ENCODE data around the gene ACAD10. TPM values are rescaled to one million over a fixed set of nuclear protein-coding genes. Genes with fewer than 3 reads are reported as not detected.

ACAD10 gene
- total RNA-seq, 2 experiments from 2014 or later, result 15.0 to 35.3 TPM

DNA sequence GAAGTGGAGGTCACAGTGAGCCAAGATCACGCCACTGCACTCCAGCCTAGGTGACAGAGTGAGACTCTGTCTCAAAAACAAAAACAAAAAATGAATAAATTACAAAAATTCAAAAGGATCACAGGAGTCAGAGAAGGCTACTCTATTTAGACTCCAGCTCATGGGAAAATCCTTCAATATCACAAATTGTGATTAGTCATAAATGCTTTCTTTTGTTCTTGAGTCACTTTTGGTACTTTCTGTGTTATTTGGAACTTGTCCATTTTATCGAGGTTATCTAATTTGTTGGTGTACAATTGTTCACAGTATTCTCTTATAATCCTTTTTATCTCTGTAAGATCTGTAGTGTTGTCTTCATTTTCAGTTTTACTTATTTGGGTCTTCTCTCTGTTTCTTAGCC is 99.8 kb downstream of the ACAD10 start:
- POLR2A ChIA-PET, result no interaction called here
- intact Hi-C loops (cut with micrococcal nuclease; ENCODE audit: unreplicated experiment), result no loop called here
- no peak overlapping the region for H3K27ac ChIP-seq (ENCODE audit: low read depth, low read length, poor library complexity, severe bottlenecking)
- no peak overlapping the region for H3K4me2 ChIP-seq (ENCODE audit: low read length)
- no peaks in the 10 kb centered on the region for H4K20me1 ChIP-seq (ENCODE audit: insufficient read depth, low read length)
- H2AFZ ChIP-seq (ENCODE audit: low read length), result no peak overlapping the region
- no TSS peak for BruUV-seq (replicated peaks)
- no peak for DNase-seq (ENCODE audit: low spot score)
- no peaks in the 10 kb centered on the region for H3K9me2 ChIP-seq (ENCODE audit: insufficient read depth, low read length)
- no peaks in the 10 kb centered on the region for H3K79me2 ChIP-seq (ENCODE audit: insufficient read depth, low read depth, low read length)
- no peaks in the 10 kb centered on the region for H3K36me3 ChIP-seq (ENCODE audit: insufficient read depth, low read length)
- no peak overlapping the region for H3K4me3 ChIP-seq (ENCODE audit: low read depth, low read length, poor library complexity, severe bottlenecking)
- H3K4me1 ChIP-seq (ENCODE audit: insufficient read depth, low read length, poor library complexity, severe bottlenecking), result no peaks in the 10 kb centered on the region
- H3K9me3 ChIP-seq (ENCODE audit: low read length), result no peaks in the 10 kb centered on the region
- TF ChIP-seq EZH2phosphoT487 (IDR thresholded peaks at IDR 0.05; ENCODE audit: borderline replicate concordance, low read depth, low read length), result no peak
- TF ChIP-seq, protein P1, sequence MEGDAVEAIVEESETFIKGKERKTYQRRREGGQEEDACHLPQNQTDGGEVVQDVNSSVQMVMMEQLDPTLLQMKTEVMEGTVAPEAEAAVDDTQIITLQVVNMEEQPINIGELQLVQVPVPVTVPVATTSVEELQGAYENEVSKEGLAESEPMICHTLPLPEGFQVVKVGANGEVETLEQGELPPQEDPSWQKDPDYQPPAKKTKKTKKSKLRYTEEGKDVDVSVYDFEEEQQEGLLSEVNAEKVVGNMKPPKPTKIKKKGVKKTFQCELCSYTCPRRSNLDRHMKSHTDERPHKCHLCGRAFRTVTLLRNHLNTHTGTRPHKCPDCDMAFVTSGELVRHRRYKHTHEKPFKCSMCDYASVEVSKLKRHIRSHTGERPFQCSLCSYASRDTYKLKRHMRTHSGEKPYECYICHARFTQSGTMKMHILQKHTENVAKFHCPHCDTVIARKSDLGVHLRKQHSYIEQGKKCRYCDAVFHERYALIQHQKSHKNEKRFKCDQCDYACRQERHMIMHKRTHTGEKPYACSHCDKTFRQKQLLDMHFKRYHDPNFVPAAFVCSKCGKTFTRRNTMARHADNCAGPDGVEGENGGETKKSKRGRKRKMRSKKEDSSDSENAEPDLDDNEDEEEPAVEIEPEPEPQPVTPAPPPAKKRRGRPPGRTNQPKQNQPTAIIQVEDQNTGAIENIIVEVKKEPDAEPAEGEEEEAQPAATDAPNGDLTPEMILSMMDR (conservative IDR thresholded peaks at IDR 0.05; ENCODE audit: low read length), result no peak
- CTCF ChIA-PET (ENCODE audit: unreplicated experiment), result interaction anchor here (1.0 kb wide), 1 partner anchor 27 kb away, joined by 3 read pairs; no protein-coding TSS in a partner anchor

DNA sequence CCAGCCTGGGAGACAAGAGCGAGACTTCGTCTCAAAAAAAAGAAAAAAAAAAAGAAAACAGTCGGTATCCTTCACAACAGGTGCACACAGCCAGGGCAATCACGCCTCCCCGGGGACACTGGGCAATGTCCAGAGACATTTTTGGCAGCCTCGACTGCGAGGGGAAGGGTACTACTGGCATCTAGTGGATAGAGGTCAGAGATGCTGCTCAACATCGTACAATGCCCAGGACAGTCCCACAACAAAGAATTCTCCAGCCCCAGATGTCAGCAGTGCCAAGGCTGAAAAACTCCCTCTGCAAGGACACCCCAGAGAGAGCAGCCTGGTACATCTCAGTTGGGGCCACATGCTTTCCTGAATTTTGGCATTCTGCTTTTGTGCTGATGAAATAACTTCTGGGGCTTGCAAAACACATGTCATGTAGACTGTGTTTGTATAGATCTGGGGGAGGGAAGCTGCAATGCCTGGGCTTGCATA is 102.4 kb downstream of the ACAD10 start:
- Histone ChIP-seq H2AFZ (ENCODE audit: low read length) (no peak overlapping the region), H3K9me2 (ENCODE audit: insufficient read depth, low read length) (no peaks in the 10 kb centered on the region), H3K9me3 (ENCODE audit: low read length) (no peaks in the 10 kb centered on the region), H3K4me1 (ENCODE audit: insufficient read depth, low read length, poor library complexity, severe bottlenecking) (no peaks in the 10 kb centered on the region), H3K4me2 (ENCODE audit: low read length) (no peak overlapping the region), H3K4me3 (ENCODE audit: low read depth, low read length, poor library complexity, severe bottlenecking) (no peak overlapping the region), H3K27ac (ENCODE audit: low read depth, low read length, poor library complexity, severe bottlenecking) (no peak overlapping the region), H4K20me1 (ENCODE audit: insufficient read depth, low read length) (no peaks in the 10 kb centered on the region), H3K36me3 (ENCODE audit: insufficient read depth, low read length) (no peaks in the 10 kb centered on the region), H3K79me2 (ENCODE audit: insufficient read depth, low read depth, low read length) (no peaks in the 10 kb centered on the region)
- POLR2A ChIA-PET, result interaction anchor here (0.8 kb wide), 1 partner anchor 24 kb away, joined by 3 read pairs; no protein-coding TSS in a partner anchor
- TF ChIP-seq, protein P1 (conservative IDR thresholded peaks at IDR 0.05; ENCODE audit: low read length), result peak; percentile 74
- no peak for TF ChIP-seq EZH2phosphoT487 (IDR thresholded peaks at IDR 0.05; ENCODE audit: borderline replicate concordance, low read depth, low read length)
- no TSS peak for BruUV-seq (replicated peaks)
- CTCF ChIA-PET (ENCODE audit: unreplicated experiment), result no interaction called here
- intact Hi-C loops (cut with micrococcal nuclease; ENCODE audit: unreplicated experiment), result loop anchor here (1.0 kb wide), 3 partner anchors 35 to 259 kb away; no protein-coding TSS in a partner anchor
- DNase-seq (ENCODE audit: low spot score), result peak; percentile 66

DNA sequence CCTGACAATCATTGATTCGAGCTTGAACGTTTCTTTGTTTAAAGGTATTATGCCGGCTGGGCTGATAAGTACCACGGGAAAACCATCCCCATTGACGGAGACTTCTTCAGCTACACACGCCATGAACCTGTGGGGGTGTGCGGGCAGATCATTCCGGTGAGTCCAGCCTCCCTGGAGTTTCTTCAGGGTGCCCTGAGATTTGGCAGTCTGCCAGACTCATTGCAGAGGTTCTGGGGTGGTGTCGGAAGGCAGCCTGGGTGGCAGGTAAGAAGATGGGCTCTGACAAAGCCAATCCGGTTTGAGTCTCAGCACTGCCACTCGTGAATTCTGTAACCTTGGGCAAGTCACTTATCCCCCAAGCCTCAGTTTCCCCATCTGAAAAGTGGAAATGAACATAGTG is 103.9 kb downstream of the ACAD10 start:
- no peaks in the 10 kb centered on the region for H3K79me2 ChIP-seq (ENCODE audit: insufficient read depth, low read depth, low read length)
- BruUV-seq (replicated peaks), result no TSS peak
- no peak overlapping the region for H3K4me3 ChIP-seq (ENCODE audit: low read depth, low read length, poor library complexity, severe bottlenecking)
- intact Hi-C loops (cut with micrococcal nuclease; ENCODE audit: unreplicated experiment), result no loop called here
- no peak overlapping the region for H3K27ac ChIP-seq (ENCODE audit: low read depth, low read length, poor library complexity, severe bottlenecking)
- H3K4me1 ChIP-seq (ENCODE audit: insufficient read depth, low read length, poor library complexity, severe bottlenecking), result no peaks in the 10 kb centered on the region
- H2AFZ ChIP-seq (ENCODE audit: low read length), result no peak overlapping the region
- DNase-seq (ENCODE audit: low spot score), result no peak
- no peaks in the 10 kb centered on the region for H4K20me1 ChIP-seq (ENCODE audit: insufficient read depth, low read length)
- H3K36me3 ChIP-seq (ENCODE audit: insufficient read depth, low read length), result no peaks in the 10 kb centered on the region
- no peak overlapping the region for H3K4me2 ChIP-seq (ENCODE audit: low read length)
- POLR2A ChIA-PET, result interaction anchor here (0.7 to 0.8 kb wide), 3 partner anchors 103 to 987 kb away, joined by 3 to 7 read pairs (median 4); no protein-coding TSS in a partner anchor
- TF ChIP-seq, protein P1 (conservative IDR thresholded peaks at IDR 0.05; ENCODE audit: low read length), result no peak
- no peak for TF ChIP-seq EZH2phosphoT487 (IDR thresholded peaks at IDR 0.05; ENCODE audit: borderline replicate concordance, low read depth, low read length)
- no peaks in the 10 kb centered on the region for H3K9me3 ChIP-seq (ENCODE audit: low read length)
- CTCF ChIA-PET (ENCODE audit: unreplicated experiment), result interaction anchor here (0.5 kb wide), 1 partner anchor 156 kb away, joined by 3 read pairs; no protein-coding TSS in a partner anchor
- no peaks in the 10 kb centered on the region for H3K9me2 ChIP-seq (ENCODE audit: insufficient read depth, low read length)
